ENCODE results near the gene NOXA1. TPM values are rescaled to one million over a fixed set of nuclear protein-coding genes. Genes with fewer than 3 reads are reported as not detected.
"Not testable (repeated sequence)": the region's sequence is repeated elsewhere in the genome, so short reads cannot be mapped to it uniquely, and the experiment has no call there.

NOXA1 gene, protein sequence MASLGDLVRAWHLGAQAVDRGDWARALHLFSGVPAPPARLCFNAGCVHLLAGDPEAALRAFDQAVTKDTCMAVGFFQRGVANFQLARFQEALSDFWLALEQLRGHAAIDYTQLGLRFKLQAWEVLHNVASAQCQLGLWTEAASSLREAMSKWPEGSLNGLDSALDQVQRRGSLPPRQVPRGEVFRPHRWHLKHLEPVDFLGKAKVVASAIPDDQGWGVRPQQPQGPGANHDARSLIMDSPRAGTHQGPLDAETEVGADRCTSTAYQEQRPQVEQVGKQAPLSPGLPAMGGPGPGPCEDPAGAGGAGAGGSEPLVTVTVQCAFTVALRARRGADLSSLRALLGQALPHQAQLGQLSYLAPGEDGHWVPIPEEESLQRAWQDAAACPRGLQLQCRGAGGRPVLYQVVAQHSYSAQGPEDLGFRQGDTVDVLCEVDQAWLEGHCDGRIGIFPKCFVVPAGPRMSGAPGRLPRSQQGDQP
- total RNA-seq (1 to 10 TPM; 3.1 to 7.5 (median 4.5) TPM), polyA plus RNA-seq (4.3 TPM)
- long read RNA-seq, donor 1, partial matches to known transcripts, result 12 of 35 reads
- long read RNA-seq, donor 1, other reads (novel, unspliced or antisense), result 23 of 35 reads
- long read RNA-seq, donor 2, partial matches to known transcripts, result 4 of 12 reads
- long read RNA-seq, donor 2, other reads (novel, unspliced or antisense), result 8 of 12 reads
- long read RNA-seq, donor 3, partial matches to known transcripts, result 14 of 42 reads
- long read RNA-seq, donor 3, other reads (novel, unspliced or antisense), result 28 of 42 reads
- long read RNA-seq, donor 4, partial matches to known transcripts, result 8 of 20 reads
- long read RNA-seq, donor 4, other reads (novel, unspliced or antisense), result 12 of 20 reads

- peak within 1 kb of the TSS; percentile 13 for H3K27ac ChIP-seq (ENCODE audit: low read length)
- no peaks in the 10 kb centered on the region for H3K9me3 ChIP-seq (ENCODE audit: control insufficient read depth, low read length)
- no peaks in the 10 kb centered on the region for H3K27me3 ChIP-seq (ENCODE audit: control insufficient read depth, insufficient read depth)
- H3K4me3 ChIP-seq (ENCODE audit: low read length), result peak within 1 kb of the TSS; percentile 93
- no peaks in the 10 kb centered on the region for H3K4me1 ChIP-seq (ENCODE audit: control insufficient read depth, insufficient read depth, low read length)
- DNase-seq (peak; percentile 95 to 98 (median 97)), ATAC-seq (peak; percentile 94 to 96)
- under 1% methylated on average over 112 of the region's 113 CpGs for WGBS
- intact Hi-C loops (cut with DNase I), result no loop called here
Observed at GRCh38 chr9:137422604-137423513, at the start of gene NOXA1, which contains the start of gene EXD3. Gene NOXA1 (plus strand): TSS chr9:137423393. CDS start chr9:137423530, 137 bp downstream. Gene EXD3 (minus strand): TSS chr9:137423162. CDS start chr9:137395357, 27,805 bp downstream.

DNA sequence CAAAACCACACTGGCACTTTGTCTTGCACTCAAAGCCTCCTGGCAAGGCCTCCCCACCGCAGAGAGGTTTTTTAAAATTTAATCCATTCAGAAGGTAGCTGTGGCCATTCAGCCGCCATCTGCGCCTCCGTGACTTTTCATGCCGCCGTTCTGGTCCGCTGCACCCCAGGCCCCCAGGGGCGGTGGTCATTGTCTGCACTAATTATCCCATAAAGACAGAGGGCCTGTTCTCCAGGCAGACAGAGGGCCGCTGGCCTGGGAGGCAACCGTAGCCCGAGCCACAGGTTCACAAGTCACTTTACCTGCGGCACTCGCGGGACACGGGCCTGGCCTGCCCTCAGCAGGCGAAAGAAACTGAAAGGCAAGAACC is 49.6 kb upstream of the NOXA1 start:
- no peaks in the 10 kb centered on the region for H3K27me3 ChIP-seq (ENCODE audit: control insufficient read depth, insufficient read depth)
- DNase-seq, result peak; percentile 8 to 42 (median 30)
- no peak overlapping the region for H3K27ac ChIP-seq (ENCODE audit: low read length)
- no peak overlapping the region for H3K4me3 ChIP-seq (ENCODE audit: low read length)
- ATAC-seq, result no peak
- 95% methylated on average over 16 of the region's 16 CpGs for WGBS
- H3K4me1 ChIP-seq (ENCODE audit: control insufficient read depth, insufficient read depth, low read length), result no peaks in the 10 kb centered on the region
- intact Hi-C loops (cut with DNase I), result loop anchor here in 1 of 4 donors (10.0 kb wide), 1 partner anchor 49 kb away; no protein-coding TSS in a partner anchor
- H3K9me3 ChIP-seq (ENCODE audit: control insufficient read depth, low read length), result no peaks in the 10 kb centered on the region

GRCh38 chr9:137374131-137374845 is 48.9 kb upstream of the NOXA1 start:
- WGBS, result 94% methylated on average over 37 of the region's 37 CpGs
- Histone ChIP-seq H3K9me3 (ENCODE audit: control insufficient read depth, low read length) (no peaks in the 10 kb centered on the region), H3K4me3 (ENCODE audit: low read length) (no peak overlapping the region), H3K27ac (ENCODE audit: low read length) (no peak overlapping the region), H3K4me1 (ENCODE audit: control insufficient read depth, insufficient read depth, low read length) (no peaks in the 10 kb centered on the region), H3K27me3 (ENCODE audit: control insufficient read depth, insufficient read depth) (no peaks in the 10 kb centered on the region)
- ATAC-seq (no peak), DNase-seq (peak in 2 of 3 donors; percentile 5 to 47)
- intact Hi-C loops (cut with DNase I), result loop anchor here in 1 of 4 donors (10.0 kb wide), 1 partner anchor 49 kb away; no protein-coding TSS in a partner anchor

DNA sequence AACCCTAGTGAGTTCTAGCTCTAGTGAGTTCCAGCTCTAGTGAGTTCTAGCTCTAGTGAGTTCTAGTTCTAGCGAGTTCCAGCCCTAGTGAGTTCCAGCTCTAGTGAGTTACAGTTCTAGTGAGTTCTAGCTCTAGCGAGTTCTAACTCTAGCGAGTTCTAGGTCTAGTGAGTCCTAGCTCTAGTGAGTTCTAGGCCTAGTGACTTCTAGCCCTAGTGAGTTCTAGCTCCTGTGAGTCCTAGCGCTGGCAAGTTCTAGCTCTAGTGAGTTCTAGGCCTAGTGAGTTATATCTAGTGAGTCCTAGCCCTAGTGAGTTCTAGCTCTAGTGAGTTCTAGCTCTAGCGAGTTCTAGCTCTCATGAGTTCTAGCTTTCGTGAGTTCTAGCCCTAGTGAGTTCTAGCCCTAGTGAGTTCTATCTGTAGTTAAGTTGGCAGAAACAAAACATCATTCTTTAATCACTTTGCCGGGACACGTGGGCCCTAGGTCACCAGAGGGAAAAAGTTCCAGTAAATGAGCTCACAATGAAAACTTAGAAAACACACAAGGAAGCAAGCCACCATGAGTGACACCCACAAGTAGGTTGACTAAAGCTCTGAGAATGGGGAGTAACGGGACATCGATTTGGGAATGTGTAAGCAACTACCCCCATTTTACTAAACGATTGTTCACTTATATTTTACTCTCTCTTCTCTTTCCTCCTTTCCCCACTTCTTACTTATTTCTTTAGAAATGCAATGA is 47.7 kb upstream of the NOXA1 start:
- no peaks in the 10 kb centered on the region for H3K9me3 ChIP-seq (ENCODE audit: control insufficient read depth, low read length)
- DNase-seq, result no peak
- WGBS, result 99% methylated on average over 11 of the region's 11 CpGs
- no peaks in the 10 kb centered on the region for H3K4me1 ChIP-seq (ENCODE audit: control insufficient read depth, insufficient read depth, low read length)
- H3K27ac ChIP-seq (ENCODE audit: low read length), result no peak overlapping the region
- ATAC-seq, result no peak
- no peak overlapping the region for H3K4me3 ChIP-seq (ENCODE audit: low read length)
- intact Hi-C loops (cut with DNase I), result loop anchor here in 1 of 4 donors (10.0 kb wide), 1 partner anchor 51 kb away; no protein-coding TSS in a partner anchor
- H3K27me3 ChIP-seq (ENCODE audit: control insufficient read depth, insufficient read depth), result no peaks in the 10 kb centered on the region

DNA sequence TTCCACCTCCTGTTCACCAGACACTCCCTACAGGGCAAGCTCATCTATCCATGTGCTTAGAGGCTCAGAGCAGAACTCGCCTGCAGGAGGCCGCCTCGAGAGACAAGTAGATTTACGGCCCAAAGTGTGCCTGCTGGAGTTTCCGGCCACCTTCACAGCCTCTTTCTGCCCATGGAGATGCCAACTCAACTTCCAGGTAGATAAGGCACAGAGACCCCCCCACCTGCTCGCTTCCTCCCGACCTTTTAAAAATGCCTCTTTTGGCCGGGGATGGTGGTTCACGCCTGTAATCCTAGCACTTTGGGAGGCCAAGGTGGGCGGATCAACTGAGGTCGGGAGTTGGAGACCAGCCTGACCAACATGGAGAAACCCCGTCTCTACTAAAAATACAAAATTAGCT is 46.8 kb upstream of the NOXA1 start:
- H3K27ac ChIP-seq (ENCODE audit: low read length), result no peak overlapping the region
- 96% methylated on average over 12 of the region's 12 CpGs for WGBS
- no peaks in the 10 kb centered on the region for H3K27me3 ChIP-seq (ENCODE audit: control insufficient read depth, insufficient read depth)
- no peak overlapping the region for H3K4me3 ChIP-seq (ENCODE audit: low read length)
- DNase-seq (peak in 1 of 3 donors; percentile 4), ATAC-seq (no peak)
- intact Hi-C loops (cut with DNase I), result loop anchor here in 1 of 4 donors (10.0 kb wide), 1 partner anchor 52 kb away; no protein-coding TSS in a partner anchor
- no peaks in the 10 kb centered on the region for H3K4me1 ChIP-seq (ENCODE audit: control insufficient read depth, insufficient read depth, low read length)
- H3K9me3 ChIP-seq (ENCODE audit: control insufficient read depth, low read length), result no peaks in the 10 kb centered on the region

GRCh38 chr9:137378688-137379410 is 44.3 kb upstream of the NOXA1 start:
- not testable (repeated sequence) for H3K4me1 ChIP-seq (ENCODE audit: control insufficient read depth, insufficient read depth, low read length); H3K4me3 ChIP-seq (ENCODE audit: low read length); H3K27me3 ChIP-seq (ENCODE audit: control insufficient read depth, insufficient read depth); H3K27ac ChIP-seq (ENCODE audit: low read length); H3K9me3 ChIP-seq (ENCODE audit: control insufficient read depth, low read length); ATAC-seq
- intact Hi-C loops (cut with DNase I), result loop anchor here in 1 of 4 donors (10.0 kb wide), 1 partner anchor 54 kb away; no protein-coding TSS in a partner anchor
- peak in 2 of 3 donors; percentile 4 to 9 for DNase-seq
- 90% methylated on average over 37 of the region's 37 CpGs for WGBS

DNA sequence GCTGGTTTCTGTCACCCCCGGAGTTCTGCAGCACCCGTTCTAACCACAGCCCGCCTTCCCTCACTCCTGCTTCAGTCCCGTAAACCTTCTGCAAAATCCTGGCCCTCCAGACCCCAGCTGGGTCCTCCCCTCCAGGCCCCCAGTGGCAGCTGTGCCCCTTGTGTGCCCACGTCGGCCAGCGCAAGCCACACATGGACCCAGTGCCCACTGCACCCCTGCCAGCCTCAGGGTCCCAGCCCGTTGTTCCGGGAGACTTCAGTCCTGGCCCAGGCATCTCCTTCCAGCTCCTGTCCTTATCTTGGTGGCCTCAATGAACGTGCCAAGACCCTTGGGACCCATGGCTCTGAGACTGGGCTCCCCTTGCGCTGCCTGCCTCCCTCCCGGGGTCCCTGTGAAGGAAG is 43.4 kb upstream of the NOXA1 start:
- H3K27me3 ChIP-seq (ENCODE audit: control insufficient read depth, insufficient read depth), result no peaks in the 10 kb centered on the region
- no peak overlapping the region for H3K27ac ChIP-seq (ENCODE audit: low read length)
- H3K4me1 ChIP-seq (ENCODE audit: control insufficient read depth, insufficient read depth, low read length), result no peaks in the 10 kb centered on the region
- no peak for ATAC-seq
- WGBS, result 95% methylated on average over 12 of the region's 12 CpGs
- DNase-seq, result no peak
- no peak overlapping the region for H3K4me3 ChIP-seq (ENCODE audit: low read length)
- intact Hi-C loops (cut with DNase I), result loop anchor here in 1 of 4 donors (10.0 kb wide), 1 partner anchor 55 kb away; no protein-coding TSS in a partner anchor
- no peaks in the 10 kb centered on the region for H3K9me3 ChIP-seq (ENCODE audit: control insufficient read depth, low read length)

GRCh38 chr9:137380171-137380570 is 43.0 kb upstream of the NOXA1 start:
- no peak for ATAC-seq
- no peak overlapping the region for H3K4me3 ChIP-seq (ENCODE audit: low read length)
- 89% methylated on average over 14 of the region's 16 CpGs for WGBS
- peak in 2 of 3 donors; percentile 4 to 49 for DNase-seq
- H3K27ac ChIP-seq (ENCODE audit: low read length), result no peak overlapping the region
- H3K4me1 ChIP-seq (ENCODE audit: control insufficient read depth, insufficient read depth, low read length), result no peaks in the 10 kb centered on the region
- H3K27me3 ChIP-seq (ENCODE audit: control insufficient read depth, insufficient read depth), result no peaks in the 10 kb centered on the region
- intact Hi-C loops (cut with DNase I), result no loop called here
- no peaks in the 10 kb centered on the region for H3K9me3 ChIP-seq (ENCODE audit: control insufficient read depth, low read length)

- Histone ChIP-seq H3K27ac (ENCODE audit: low read length) (no peak overlapping the region), H3K9me3 (ENCODE audit: control insufficient read depth, low read length) (no peaks in the 10 kb centered on the region), H3K27me3 (ENCODE audit: control insufficient read depth, insufficient read depth) (no peaks in the 10 kb centered on the region), H3K4me3 (ENCODE audit: low read length) (no peak overlapping the region), H3K4me1 (ENCODE audit: control insufficient read depth, insufficient read depth, low read length) (no peaks in the 10 kb centered on the region)
- DNase-seq, result peak; percentile 7 to 40 (median 33)
- 98% methylated on average over 7 of the region's 7 CpGs for WGBS
- ATAC-seq, result no peak
- intact Hi-C loops (cut with DNase I), result no loop called here
Observed at GRCh38 chr9:137380606-137381005, 42.6 kb upstream of the NOXA1 start.

All from right cardiac atrium (tissue), 5 donors.